Gastrocnemius medialis (tissue), 4 donors: Measurements from ENCODE around the gene DDRGK1. TPM values are rescaled to one million over a fixed set of nuclear protein-coding genes. Genes with fewer than 3 reads are reported as not detected.
"Not testable (repeated sequence)": the region's sequence is repeated elsewhere in the genome, so short reads cannot be mapped to it uniquely, and the experiment has no call there.

Experiments
- ATAC-seq, 2 donors: fragments of 150-250 bp; one replicate each; pipeline ENCODE4 v1.9.1; 2016
- DNase-seq, 2 donors: peaks; one replicate each; pipeline ENCODE4 v3.0.0-alpha.2; 2019
- H3K27ac ChIP-seq, 4 donors: fragments of 200-600 bp; sonication (generic); 1 replicate in 1 of 4; 2 replicates in 3 of 4; pipeline ENCODE4 v1.5.1; 2016 to 2018; ENCODE audit warnings: mild to moderate bottlenecking in 2 of 4, moderate library complexity in 1 of 4
- H3K27me3 ChIP-seq, 3 donors: fragments of 200-600 bp; sonication (generic) in 2 of 3; 1 replicate in 1 of 3; 2 replicates in 2 of 3; pipeline versions ENCODE4 v1.5.1 to v1.6.0; 2016 to 2019; ENCODE audit warnings: mild to moderate bottlenecking in 1 of 3, moderate library complexity in 1 of 3
- H3K36me3 ChIP-seq, 2 donors: fragments of 200-600 bp; sonication (generic) in 1 of 2; one replicate each; pipeline ENCODE4 v1.5.1; 2017 to 2018
- H3K4me1 ChIP-seq, 2 donors: fragments of 200-600 bp; sonication (generic) in 1 of 2; one replicate each; pipeline ENCODE4 v1.5.1; 2016 to 2017; ENCODE audit warnings: mild to moderate bottlenecking in 2 of 2
- H3K4me3 ChIP-seq, 4 donors: fragments of 200-600 bp; sonication (generic) in 3 of 4; 1 replicate in 1 of 4; 2 replicates in 3 of 4; pipeline ENCODE4 v1.5.1; 2016 to 2019; ENCODE audit warnings: mild to moderate bottlenecking in 2 of 4
- H3K9me3 ChIP-seq, 3 donors: fragments of 200-600 bp; sonication (generic) in 2 of 3; 1 replicate in 1 of 3; 2 replicates in 2 of 3; pipeline ENCODE4 v1.5.1; 2016 to 2019
- POLR2A ChIP-seq, 2 donors: fragments of 450-650 bp; IDR thresholded peaks; one replicate each; pipeline ENCODE4 v1.6.1; 2017; ENCODE audit warnings: antibody characterized with exemption in 2 of 2, mild to moderate bottlenecking in 2 of 2, moderate library complexity in 2 of 2
- in situ Hi-C, 4 donors: fragments of 200-750 bp; cut with MboI; loops; one replicate each; pipeline versions ENCODE4 v1.15.0 to v1.8.0; 2017; ENCODE audit warnings: low sequenced_read_pairs in 4 of 4
- intact Hi-C: fragments of 100-400 bp; cut with DNase I; formaldehyde crosslinking; loops from one replicate; pipeline ENCODE4 v1.15.1; 2023; ENCODE audit warnings: low total_unique reads
- total RNA-seq, 4 donors: library from RNA; depleted of rRNA; stranded (reverse); fragments of >200 nt; gene quantifications; one replicate each; pipeline versions ENCODE4 v1.1.0 to v1.2.3, GENCODE V29; 2016
- TF ChIP-seq, protein P1 (sequence below), 5 experiments: fragments of 450-650 bp in 3 of 5; fragments of 200-600 bp in 2 of 5; sonication (generic) in 2 of 5; IDR thresholded peaks in 4 of 5; conservative IDR thresholded peaks in 1 of 5; 1 replicate in 4 of 5; 2 replicates in 1 of 5; pipeline ENCODE4 v1.5.1; 2016 to 2019; ENCODE audit warnings: antibody characterized with exemption in 5 of 5, mild to moderate bottlenecking in 3 of 5, moderate library complexity in 3 of 5

The DDRGK1 gene
- total RNA-seq, 4 donors from 2014 or later: 55.2 to 75.7 (median 64.7) TPM

DNA sequence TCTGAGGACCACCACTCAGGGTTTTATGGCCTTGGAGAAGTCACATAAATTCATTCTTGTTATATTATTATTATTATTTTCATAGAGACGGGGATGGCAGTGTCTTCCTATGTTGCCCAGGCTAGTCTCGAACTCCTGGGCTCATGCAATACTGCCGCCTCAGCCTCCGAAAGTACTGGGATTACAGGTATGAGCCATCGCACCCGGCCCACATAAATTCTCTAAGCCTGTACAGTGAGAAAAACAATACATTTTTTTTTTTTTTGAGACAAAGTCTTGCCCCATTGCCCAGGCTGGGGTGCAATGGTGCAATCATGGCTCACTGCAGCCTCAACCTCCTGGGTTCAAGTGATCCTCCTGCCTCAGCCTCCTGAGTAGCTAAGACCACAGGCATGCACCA, 44.1 kb downstream of the DDRGK1 start:
- Histone ChIP-seq H3K27ac (peak overlapping the region; percentile 91 to 97 (median 95)), H3K4me1 (peaks cover 40 to 44% of the 10 kb centered on the region in 2 donors), H3K4me3 (peak overlapping the region in 3 of 4 donors; percentile 85 to 98 (median 96)), H3K27me3 (no peaks in the 10 kb centered on the region), H3K36me3 (peaks cover 0 to 4% of the 10 kb centered on the region in 2 donors), H3K9me3 (no peaks in the 10 kb centered on the region)
- in situ Hi-C loops (no loop called here), intact Hi-C loops (no loop called here)
- ATAC-seq (no peak), DNase-seq (no peak)
- no peak for TF ChIP-seq POLR2A (IDR thresholded peaks at IDR 0.05)
- TF ChIP-seq, protein P1, sequence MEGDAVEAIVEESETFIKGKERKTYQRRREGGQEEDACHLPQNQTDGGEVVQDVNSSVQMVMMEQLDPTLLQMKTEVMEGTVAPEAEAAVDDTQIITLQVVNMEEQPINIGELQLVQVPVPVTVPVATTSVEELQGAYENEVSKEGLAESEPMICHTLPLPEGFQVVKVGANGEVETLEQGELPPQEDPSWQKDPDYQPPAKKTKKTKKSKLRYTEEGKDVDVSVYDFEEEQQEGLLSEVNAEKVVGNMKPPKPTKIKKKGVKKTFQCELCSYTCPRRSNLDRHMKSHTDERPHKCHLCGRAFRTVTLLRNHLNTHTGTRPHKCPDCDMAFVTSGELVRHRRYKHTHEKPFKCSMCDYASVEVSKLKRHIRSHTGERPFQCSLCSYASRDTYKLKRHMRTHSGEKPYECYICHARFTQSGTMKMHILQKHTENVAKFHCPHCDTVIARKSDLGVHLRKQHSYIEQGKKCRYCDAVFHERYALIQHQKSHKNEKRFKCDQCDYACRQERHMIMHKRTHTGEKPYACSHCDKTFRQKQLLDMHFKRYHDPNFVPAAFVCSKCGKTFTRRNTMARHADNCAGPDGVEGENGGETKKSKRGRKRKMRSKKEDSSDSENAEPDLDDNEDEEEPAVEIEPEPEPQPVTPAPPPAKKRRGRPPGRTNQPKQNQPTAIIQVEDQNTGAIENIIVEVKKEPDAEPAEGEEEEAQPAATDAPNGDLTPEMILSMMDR (IDR thresholded peaks at IDR 0.05 in 4 of 5, conservative IDR thresholded peaks at IDR 0.05 in 1 of 5): no peak

DNA sequence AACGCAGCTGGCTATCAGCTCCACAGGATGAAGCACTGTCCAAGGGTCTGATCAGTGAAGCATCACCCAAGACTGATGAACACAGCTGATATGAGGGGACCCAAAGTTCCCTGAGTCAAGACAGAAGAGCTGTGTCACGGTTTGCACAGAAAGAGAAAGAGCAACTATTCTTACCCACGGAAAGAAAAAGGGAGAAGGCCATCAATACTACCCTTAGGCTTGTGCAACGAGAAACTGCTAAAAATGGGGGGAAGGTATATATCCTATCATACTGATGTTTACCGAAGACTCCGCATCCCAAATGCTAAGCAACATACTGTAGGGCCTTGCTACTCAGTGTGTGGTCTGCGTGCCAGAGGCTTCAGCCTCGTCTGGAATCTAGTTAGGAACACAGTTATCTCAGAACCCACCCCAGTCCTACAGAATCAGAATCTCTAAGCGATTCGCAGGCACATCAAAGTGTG, 45.5 kb downstream of the DDRGK1 start:
- in situ Hi-C loops: no loop called here
- ATAC-seq (peak; percentile 37), DNase-seq (no peak)
- Histone ChIP-seq H3K27me3 (no peaks in the 10 kb centered on the region), H3K4me1 (peaks cover 50 to 52% of the 10 kb centered on the region in 2 donors), H3K36me3 (peaks cover 0 to 18% of the 10 kb centered on the region in 2 donors), H3K27ac (peak overlapping the region; percentile 91 to 97 (median 95)), H3K4me3 (peak overlapping the region; percentile 85 to 98 (median 94)), H3K9me3 (no peaks in the 10 kb centered on the region)
- intact Hi-C loops: loop anchor here (1.0 to 10.0 kb wide), 3 partner anchors 14 to 246 kb away; partner anchors contain the start of genes DNAAF9 and LZTS3
- TF ChIP-seq, protein P1 (IDR thresholded peaks at IDR 0.05 in 4 of 5, conservative IDR thresholded peaks at IDR 0.05 in 1 of 5): no peak
- TF ChIP-seq POLR2A (IDR thresholded peaks at IDR 0.05): no peak

DNA sequence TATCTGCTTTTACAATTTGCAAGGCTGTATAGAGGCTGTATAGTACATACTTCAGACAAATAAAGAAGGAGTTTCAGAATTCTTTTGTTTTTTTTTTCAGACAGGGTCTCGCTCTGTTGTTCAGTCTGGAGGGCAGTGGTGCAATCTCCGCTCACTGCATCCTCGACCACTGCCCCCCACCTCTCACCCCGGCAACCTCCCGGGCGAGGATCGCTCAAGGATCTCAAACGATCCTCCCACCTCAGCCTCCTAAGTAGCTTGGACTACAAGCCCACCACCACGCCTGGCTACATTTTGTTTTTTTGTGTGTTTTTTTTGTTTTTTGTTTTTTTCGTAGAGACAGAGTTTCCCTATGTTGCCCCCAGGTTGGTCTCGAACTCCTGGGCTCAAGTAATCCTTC, 46.7 kb downstream of the DDRGK1 start:
- ATAC-seq: no peak
- Histone ChIP-seq H3K36me3 (peaks cover 0 to 22% of the 10 kb centered on the region in 2 donors), H3K4me1 (peaks cover 53 to 54% of the 10 kb centered on the region in 2 donors), H3K27me3 (no peaks in the 10 kb centered on the region), H3K27ac (peak overlapping the region; percentile 63 to 96 (median 92)), H3K9me3 (no peaks in the 10 kb centered on the region), H3K4me3 (peak overlapping the region; percentile 85 to 98 (median 94))
- TF ChIP-seq, protein P1 (IDR thresholded peaks at IDR 0.05 in 4 of 5, conservative IDR thresholded peaks at IDR 0.05 in 1 of 5): no peak
- DNase-seq: no peak
- intact Hi-C loops (loop anchor here (5.0 to 10.0 kb wide), 2 partner anchors 149 to 247 kb away; partner anchors contain the start of gene DNAAF9), in situ Hi-C loops (no loop called here)

DNA sequence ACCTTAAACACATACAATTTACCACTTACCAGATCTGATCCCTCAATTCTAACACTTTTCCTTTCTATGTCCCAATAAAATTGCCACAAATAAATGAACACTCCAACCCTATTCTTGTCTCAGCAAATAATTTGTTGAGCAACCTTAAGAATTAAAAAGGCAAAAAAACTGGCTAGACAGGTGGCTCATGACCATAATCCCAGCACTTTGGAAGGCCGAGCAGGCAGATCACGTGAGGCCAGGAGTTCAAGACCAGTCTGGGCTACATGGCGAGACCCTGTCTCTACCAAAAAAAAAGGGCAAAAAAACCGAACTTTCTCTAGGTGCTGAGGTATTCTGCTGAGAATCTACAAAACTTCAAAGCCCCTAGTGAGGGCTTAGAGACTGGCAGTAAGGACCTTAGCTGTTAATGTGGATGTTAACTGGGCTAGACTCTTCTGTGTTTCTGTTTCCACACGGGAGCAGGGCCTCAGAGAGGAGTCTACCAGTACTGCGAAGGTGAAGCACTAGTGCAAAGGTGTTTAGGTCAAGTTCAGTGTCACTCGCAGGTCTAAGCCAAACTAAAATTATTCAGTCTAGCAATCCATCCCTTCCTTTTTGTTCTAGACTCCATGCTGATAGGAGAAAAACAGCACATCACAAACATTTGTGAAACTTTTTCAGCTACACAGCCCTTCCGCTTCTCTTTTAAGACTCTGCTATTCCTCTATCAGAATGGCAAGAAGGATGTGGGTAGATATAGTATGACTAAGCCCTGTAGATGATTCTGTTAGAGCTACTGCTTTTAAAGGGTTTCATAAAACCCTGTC, 47.5 kb downstream of the DDRGK1 start:
- Histone ChIP-seq H3K9me3 (no peaks in the 10 kb centered on the region), H3K4me1 (peaks cover 61 to 62% of the 10 kb centered on the region in 2 donors), H3K4me3 (peak overlapping the region; percentile 8 to 98 (median 90)), H3K27me3 (no peaks in the 10 kb centered on the region), H3K36me3 (peaks cover 0 to 22% of the 10 kb centered on the region in 2 donors), H3K27ac (peak overlapping the region; percentile 63 to 96 (median 92))
- no peak for ATAC-seq
- TF ChIP-seq POLR2A (IDR thresholded peaks at IDR 0.05): no peak
- TF ChIP-seq, protein P1 (IDR thresholded peaks at IDR 0.05 in 4 of 5, conservative IDR thresholded peaks at IDR 0.05 in 1 of 5): no peak
- in situ Hi-C loops (no loop called here), intact Hi-C loops (loop anchor here (5.0 to 10.0 kb wide), 2 partner anchors 150 to 248 kb away; partner anchors contain the start of gene DNAAF9)
- DNase-seq: no peak

DNA sequence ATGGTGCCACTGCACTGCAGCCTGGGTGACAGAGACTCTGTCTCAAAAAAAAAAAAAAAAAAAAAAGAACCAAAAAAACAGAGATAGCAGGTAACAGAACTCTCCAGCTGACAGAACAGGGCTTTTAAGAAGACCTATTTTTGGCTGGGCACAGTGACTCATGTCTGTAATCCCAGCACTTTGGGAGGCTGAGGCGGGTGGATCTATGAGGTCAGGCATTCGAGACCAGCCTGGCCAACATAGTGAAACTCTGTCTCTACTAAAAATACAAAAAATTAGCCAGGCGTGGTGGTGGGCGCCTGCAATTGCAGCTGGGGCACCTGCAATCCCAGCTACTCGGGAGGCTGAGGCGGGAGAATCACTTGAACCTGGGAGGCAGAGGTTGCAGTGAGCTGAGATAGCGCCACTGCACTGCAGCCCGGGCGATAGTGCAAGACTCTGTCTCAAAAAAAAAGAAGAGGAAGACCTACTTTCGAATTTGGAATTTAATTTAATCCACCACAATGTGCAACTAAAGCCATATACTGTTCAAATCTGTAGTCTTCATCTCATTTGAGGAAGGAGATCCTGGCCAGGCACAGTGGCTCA, 52.3 kb downstream of the DDRGK1 start:
- H3K36me3 ChIP-seq: peaks cover 0 to 36% of the 10 kb centered on the region in 2 donors
- H3K9me3 ChIP-seq, H3K27me3 ChIP-seq, in situ Hi-C loops: not testable (repeated sequence)
- ATAC-seq (peak; percentile 89 to 91), DNase-seq (peak; percentile 43 to 63)
- H3K4me1 ChIP-seq: peaks cover 62 to 67% of the 10 kb centered on the region in 2 donors
- H3K27ac ChIP-seq: peak overlapping the region; percentile 77 to 94 (median 82)
- intact Hi-C loops: loop anchor here (10.0 kb wide), 1 partner anchor 253 kb away; the partner anchor contains the start of gene DNAAF9
- H3K4me3 ChIP-seq: peak overlapping the region in 1 of 4 donors; percentile 9
